SU-DHL-6 (cell line): ENCODE measurements around the gene IFNL2.

Experiments
- CTCF ChIP-seq: fragments of 200-600 bp; sonication (generic); IDR thresholded peaks from one replicate; pipeline ENCODE4 v1.5.1; 2017; ENCODE audit warnings: antibody characterized with exemption, mild to moderate bottlenecking, low read length, moderate library complexity; ENCODE audit not compliant: insufficient read depth, poor library complexity, severe bottlenecking
- EZH2phosphoT487 ChIP-seq: fragments of 200-600 bp; sonication (generic), shearing (Covaris generic); conservative IDR thresholded peaks from 2 replicates; pipeline ENCODE4 v1.6.1; 2018; ENCODE audit warnings: mild to moderate bottlenecking, antibody characterized with exemption, low read length, moderate library complexity, mixed read lengths

- no peak for TF ChIP-seq CTCF
- TF ChIP-seq EZH2phosphoT487, result no peak
Measured at GRCh38 chr19:39301021-39301420, 32.8 kb downstream of the IFNL2 start.
